ENCODE results near the gene MAPK8.

The MAPK8 gene

GRCh38 chr10:48456361-48456804, 149.9 kb downstream of the MAPK8 start:
- no peak overlapping the region for H3K4ac ChIP-seq (ENCODE audit: low read depth, low read length)
- H3K27me3 ChIP-seq (ENCODE audit: insufficient read depth, low read length, poor library complexity), result no peaks in the 10 kb centered on the region
- H4K8ac ChIP-seq (ENCODE audit: low read depth, low read length), result no peak overlapping the region
- H3K56ac ChIP-seq (ENCODE audit: low read length), result peak overlapping the region; percentile 52
- no peak overlapping the region for H3K18ac ChIP-seq (ENCODE audit: low read length)
- no peak overlapping the region for H3K27ac ChIP-seq (ENCODE audit: low read depth, low read length)
- H3K79me1 ChIP-seq (ENCODE audit: low read length), result no peaks in the 10 kb centered on the region
- no CpG with 5 or more reads among the region's 9 CpGs for WGBS (ENCODE audit: extremely low coverage, insufficient coverage, low lambda C conversion rate)
- H2BK120ac ChIP-seq (ENCODE audit: low read depth, low read length), result no peak overlapping the region
- no peak overlapping the region for H2AK5ac ChIP-seq (ENCODE audit: low read length)
- H3K4me3 ChIP-seq (ENCODE audit: low read length), result no peak overlapping the region
- H4K5ac ChIP-seq (ENCODE audit: low read length), result no peak overlapping the region
- H3K79me2 ChIP-seq (ENCODE audit: control insufficient read depth, insufficient read depth, low read length), result no peaks in the 10 kb centered on the region
- no peak overlapping the region for H3K23ac ChIP-seq (ENCODE audit: low read length)
- H3K4me2 ChIP-seq (ENCODE audit: low read length), result no peak overlapping the region
- H2BK15ac ChIP-seq (replicated peaks; ENCODE audit: low read depth), result no peak overlapping the region
- no peaks in the 10 kb centered on the region for H3K4me1 ChIP-seq (ENCODE audit: control insufficient read depth, low read depth, low read length)
- DNase-seq, result no peak
- no peak overlapping the region for H3K9ac ChIP-seq (ENCODE audit: low read length)
- H2BK5ac ChIP-seq (ENCODE audit: low read length), result no peak overlapping the region
- no peaks in the 10 kb centered on the region for H3K36me3 ChIP-seq (ENCODE audit: control insufficient read depth, insufficient read depth, low read length)

DNA sequence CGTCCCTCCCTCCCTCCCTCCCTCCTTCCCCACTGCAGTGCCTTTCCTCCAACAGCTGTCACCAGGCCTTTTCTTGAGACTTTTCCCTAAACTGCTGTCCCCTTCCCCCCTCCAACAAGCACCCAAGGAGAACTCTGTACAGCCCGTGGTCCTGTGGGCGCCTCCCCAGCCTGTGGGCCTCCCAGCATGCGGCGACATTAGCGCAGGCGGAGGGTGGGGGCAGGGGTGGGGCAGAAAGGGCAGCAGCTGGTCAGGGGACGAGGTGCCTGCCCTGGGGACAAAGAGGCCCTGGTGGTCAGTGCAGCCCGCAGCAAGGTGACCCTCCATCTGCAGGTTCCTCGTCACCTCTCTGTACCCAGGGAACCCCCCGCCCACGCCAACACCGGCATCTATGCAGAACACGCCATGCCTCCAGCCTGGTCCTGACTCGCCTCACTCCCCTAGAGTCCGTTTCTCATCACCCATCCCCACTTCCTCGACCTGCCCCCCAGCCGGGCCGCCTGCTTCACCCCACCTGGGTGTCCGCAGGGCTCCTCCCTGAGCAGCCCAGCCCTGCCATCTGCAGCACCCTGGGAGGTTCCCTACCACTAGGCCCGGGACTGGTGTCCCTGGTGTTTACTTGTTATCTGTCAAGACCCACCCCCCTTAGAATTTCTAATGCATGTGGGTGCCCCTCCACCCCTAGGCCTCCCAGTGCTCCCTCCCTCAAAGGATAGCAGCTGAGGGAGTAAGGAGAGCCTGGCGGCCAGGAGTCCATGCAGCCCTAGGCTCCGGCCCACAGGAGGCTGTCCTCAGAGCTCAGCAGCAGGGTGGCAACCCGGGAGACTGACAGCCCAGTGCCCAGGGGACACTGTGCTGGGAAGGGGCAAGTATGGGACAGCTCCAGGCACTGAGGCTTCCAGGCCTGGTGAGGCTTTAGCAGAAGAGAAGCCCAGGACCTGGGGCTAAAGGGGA, 150.6 kb downstream of the MAPK8 start:
- no CpG with 5 or more reads among the region's 24 CpGs for WGBS (ENCODE audit: extremely low coverage, insufficient coverage, low lambda C conversion rate)
- no peaks in the 10 kb centered on the region for H3K27me3 ChIP-seq (ENCODE audit: insufficient read depth, low read length, poor library complexity)
- H3K27ac ChIP-seq (ENCODE audit: low read depth, low read length), result no peak overlapping the region

DNA sequence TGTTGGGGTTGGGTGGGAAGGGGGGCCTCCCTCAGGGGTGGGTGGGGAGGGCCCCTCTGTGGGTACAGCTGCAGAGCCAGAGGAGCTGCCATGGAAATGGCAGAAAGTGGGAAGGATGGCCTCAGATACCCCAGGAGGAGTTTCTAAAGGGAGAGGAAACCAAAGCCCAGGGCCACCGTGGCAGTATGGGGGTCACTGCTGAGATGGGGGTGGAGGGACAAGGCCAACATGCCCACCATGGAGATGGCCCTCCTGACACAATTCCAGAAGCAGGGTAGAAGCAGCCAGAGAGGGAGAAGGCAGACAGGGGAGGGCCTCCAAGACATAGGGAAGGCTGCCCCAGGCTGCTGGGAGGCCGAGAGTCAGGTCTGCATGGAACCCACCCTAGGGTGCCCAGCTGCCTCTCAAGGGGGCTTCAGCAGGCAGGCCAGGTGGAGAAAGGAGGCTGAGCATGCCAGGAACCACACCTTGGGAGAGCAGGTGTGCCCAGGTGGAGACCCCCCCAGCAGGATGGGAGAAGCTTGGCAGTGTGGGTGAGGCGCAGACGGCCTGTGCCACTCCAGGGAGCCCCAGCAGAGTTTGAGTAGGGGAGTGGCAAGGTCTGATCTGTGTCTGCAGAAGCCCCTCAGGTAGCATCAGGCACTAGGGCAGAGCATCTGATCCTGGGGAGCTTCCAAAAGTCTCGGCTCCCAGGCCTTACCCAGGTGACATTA, 151.6 kb downstream of the MAPK8 start:
- DNase-seq, result no peak
- Histone ChIP-seq H4K8ac (ENCODE audit: low read depth, low read length) (no peak overlapping the region), H3K56ac (ENCODE audit: low read length) (no peak overlapping the region), H3K79me1 (ENCODE audit: low read length) (no peaks in the 10 kb centered on the region), H4K5ac (ENCODE audit: low read length) (no peak overlapping the region), H2BK15ac (replicated peaks; ENCODE audit: low read depth) (no peak overlapping the region), H2AK5ac (ENCODE audit: low read length) (no peak overlapping the region), H3K4ac (ENCODE audit: low read depth, low read length) (no peak overlapping the region), H3K4me1 (ENCODE audit: control insufficient read depth, low read depth, low read length) (no peaks in the 10 kb centered on the region), H3K9ac (ENCODE audit: low read length) (no peak overlapping the region), H3K27ac (ENCODE audit: low read depth, low read length) (no peak overlapping the region), H3K4me3 (ENCODE audit: low read length) (no peak overlapping the region), H3K23ac (ENCODE audit: low read length) (no peak overlapping the region), H3K4me2 (ENCODE audit: low read length) (no peak overlapping the region), H3K27me3 (ENCODE audit: insufficient read depth, low read length, poor library complexity) (no peaks in the 10 kb centered on the region), H3K79me2 (ENCODE audit: control insufficient read depth, insufficient read depth, low read length) (no peaks in the 10 kb centered on the region), H3K36me3 (ENCODE audit: control insufficient read depth, insufficient read depth, low read length) (no peaks in the 10 kb centered on the region), H2BK5ac (ENCODE audit: low read length) (no peak overlapping the region), H2BK120ac (ENCODE audit: low read depth, low read length) (no peak overlapping the region), H3K18ac (ENCODE audit: low read length) (no peak overlapping the region)
- no CpG with 5 or more reads among the region's 5 CpGs for WGBS (ENCODE audit: extremely low coverage, insufficient coverage, low lambda C conversion rate)

More for the DNA sequence above, 150.6 kb downstream of the MAPK8 start:
- no peak for DNase-seq
- Histone ChIP-seq H3K79me2 (ENCODE audit: control insufficient read depth, insufficient read depth, low read length) (no peaks in the 10 kb centered on the region), H2AK5ac (ENCODE audit: low read length) (no peak overlapping the region), H3K4me1 (ENCODE audit: control insufficient read depth, low read depth, low read length) (no peaks in the 10 kb centered on the region), H2BK15ac (replicated peaks; ENCODE audit: low read depth) (no peak overlapping the region), H3K23ac (ENCODE audit: low read length) (no peak overlapping the region), H3K56ac (ENCODE audit: low read length) (no peak overlapping the region), H3K4ac (ENCODE audit: low read depth, low read length) (no peak overlapping the region), H3K4me2 (ENCODE audit: low read length) (no peak overlapping the region), H3K79me1 (ENCODE audit: low read length) (no peaks in the 10 kb centered on the region), H2BK120ac (ENCODE audit: low read depth, low read length) (no peak overlapping the region), H2BK5ac (ENCODE audit: low read length) (no peak overlapping the region), H3K18ac (ENCODE audit: low read length) (no peak overlapping the region), H4K8ac (ENCODE audit: low read depth, low read length) (no peak overlapping the region), H3K4me3 (ENCODE audit: low read length) (no peak overlapping the region), H4K5ac (ENCODE audit: low read length) (no peak overlapping the region), H3K9ac (ENCODE audit: low read length) (no peak overlapping the region), H3K36me3 (ENCODE audit: control insufficient read depth, insufficient read depth, low read length) (no peaks in the 10 kb centered on the region)

DNA sequence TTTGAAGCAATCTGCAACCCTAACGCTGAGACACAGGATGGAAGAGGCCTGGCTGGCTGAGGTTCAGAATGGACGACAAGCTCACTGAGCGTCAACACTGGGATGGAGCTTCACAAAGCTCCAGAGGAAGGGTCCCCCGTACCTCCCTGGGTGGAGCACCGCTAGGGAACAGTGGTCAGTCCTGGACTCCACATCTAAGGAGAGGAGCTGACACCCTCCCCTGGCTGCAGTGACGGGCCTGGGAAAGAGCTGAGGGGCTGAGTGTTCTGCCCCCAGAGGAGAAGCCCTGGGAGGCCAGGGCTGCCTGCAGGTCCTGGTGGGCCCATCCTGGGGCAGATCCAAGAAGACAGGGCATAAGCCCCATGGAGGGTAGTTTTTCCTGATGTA, 152.2 kb downstream of the MAPK8 start:
- H3K4me1 ChIP-seq (ENCODE audit: control insufficient read depth, low read depth, low read length), result no peaks in the 10 kb centered on the region
- H3K4ac ChIP-seq (ENCODE audit: low read depth, low read length), result no peak overlapping the region
- no CpG with 5 or more reads among the region's 6 CpGs for WGBS (ENCODE audit: extremely low coverage, insufficient coverage, low lambda C conversion rate)
- H3K23ac ChIP-seq (ENCODE audit: low read length), result no peak overlapping the region
- no peak for DNase-seq
- no peak overlapping the region for H3K27ac ChIP-seq (ENCODE audit: low read depth, low read length)
- no peak overlapping the region for H2BK120ac ChIP-seq (ENCODE audit: low read depth, low read length)
- no peak overlapping the region for H3K9ac ChIP-seq (ENCODE audit: low read length)
- no peak overlapping the region for H2BK5ac ChIP-seq (ENCODE audit: low read length)
- no peak overlapping the region for H3K4me3 ChIP-seq (ENCODE audit: low read length)
- no peak overlapping the region for H3K4me2 ChIP-seq (ENCODE audit: low read length)
- no peak overlapping the region for H4K8ac ChIP-seq (ENCODE audit: low read depth, low read length)
- H3K18ac ChIP-seq (ENCODE audit: low read length), result no peak overlapping the region
- no peak overlapping the region for H2BK15ac ChIP-seq (replicated peaks; ENCODE audit: low read depth)
- no peaks in the 10 kb centered on the region for H3K79me1 ChIP-seq (ENCODE audit: low read length)
- no peak overlapping the region for H4K5ac ChIP-seq (ENCODE audit: low read length)
- H3K79me2 ChIP-seq (ENCODE audit: control insufficient read depth, insufficient read depth, low read length), result no peaks in the 10 kb centered on the region
- no peaks in the 10 kb centered on the region for H3K36me3 ChIP-seq (ENCODE audit: control insufficient read depth, insufficient read depth, low read length)
- no peak overlapping the region for H3K56ac ChIP-seq (ENCODE audit: low read length)
- no peak overlapping the region for H2AK5ac ChIP-seq (ENCODE audit: low read length)
- no peaks in the 10 kb centered on the region for H3K27me3 ChIP-seq (ENCODE audit: insufficient read depth, low read length, poor library complexity)

DNA sequence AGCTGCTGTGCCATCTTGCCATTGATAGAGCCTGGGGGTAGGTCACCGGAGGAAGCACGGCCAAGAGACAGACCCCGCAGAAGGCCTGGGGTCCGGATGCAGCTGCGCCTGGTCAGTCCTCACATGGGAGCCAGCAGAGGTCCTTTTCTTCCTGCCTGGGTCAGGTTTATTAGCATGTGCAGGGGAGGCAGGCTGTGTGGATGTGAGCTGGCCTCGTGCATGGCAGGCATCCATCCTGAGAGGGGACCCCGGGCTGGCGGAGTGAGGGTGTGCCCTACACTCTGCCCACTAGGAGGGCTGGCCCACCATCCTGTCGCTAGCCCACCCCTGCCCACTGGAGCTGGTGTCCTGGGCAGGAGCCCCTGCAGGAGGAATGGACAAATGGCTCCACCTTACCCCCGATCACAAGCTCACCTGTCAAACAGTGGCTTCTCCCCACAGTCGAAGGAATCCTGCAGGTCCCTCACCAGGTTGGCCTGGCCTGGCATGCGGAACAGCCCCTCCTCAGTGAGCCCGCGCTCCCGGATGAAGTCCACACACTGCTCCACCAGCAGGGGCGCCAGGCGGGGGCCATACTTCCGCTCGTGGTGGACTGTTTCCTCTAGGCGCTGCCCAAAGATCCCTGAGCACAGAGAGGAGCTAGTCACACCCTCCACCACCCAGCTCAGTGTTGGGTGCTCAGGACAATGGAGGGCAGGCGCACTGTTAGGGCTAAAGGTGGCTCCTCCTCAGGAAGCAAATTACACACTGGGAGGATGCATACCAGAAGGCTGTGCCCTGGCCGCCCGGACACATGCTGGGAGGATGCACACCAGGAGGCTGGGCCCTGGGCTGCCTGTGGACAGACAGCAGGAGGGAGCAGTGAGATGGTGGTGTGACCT, 153.0 kb downstream of the MAPK8 start:
- Histone ChIP-seq H3K18ac (ENCODE audit: low read length) (no peak overlapping the region), H3K79me2 (ENCODE audit: control insufficient read depth, insufficient read depth, low read length) (no peaks in the 10 kb centered on the region), H3K4ac (ENCODE audit: low read depth, low read length) (no peak overlapping the region), H2BK5ac (ENCODE audit: low read length) (no peak overlapping the region), H3K36me3 (ENCODE audit: control insufficient read depth, insufficient read depth, low read length) (no peaks in the 10 kb centered on the region), H3K27me3 (ENCODE audit: insufficient read depth, low read length, poor library complexity) (no peaks in the 10 kb centered on the region), H3K27ac (ENCODE audit: low read depth, low read length) (no peak overlapping the region), H4K5ac (ENCODE audit: low read length) (no peak overlapping the region), H4K8ac (ENCODE audit: low read depth, low read length) (no peak overlapping the region), H3K79me1 (ENCODE audit: low read length) (no peaks in the 10 kb centered on the region), H3K23ac (ENCODE audit: low read length) (no peak overlapping the region), H3K4me1 (ENCODE audit: control insufficient read depth, low read depth, low read length) (no peaks in the 10 kb centered on the region), H2BK120ac (ENCODE audit: low read depth, low read length) (no peak overlapping the region), H2BK15ac (replicated peaks; ENCODE audit: low read depth) (no peak overlapping the region), H3K56ac (ENCODE audit: low read length) (no peak overlapping the region), H3K4me2 (ENCODE audit: low read length) (no peak overlapping the region), H2AK5ac (ENCODE audit: low read length) (no peak overlapping the region), H3K9ac (ENCODE audit: low read length) (no peak overlapping the region), H3K4me3 (ENCODE audit: low read length) (no peak overlapping the region)
- peak; percentile 32 for DNase-seq
- no CpG with 5 or more reads among the region's 23 CpGs for WGBS (ENCODE audit: extremely low coverage, insufficient coverage, low lambda C conversion rate)
